LHCN-M2 (cell line): ENCODE measurements around the gene TAAR6. TPM values are rescaled to one million over a fixed set of nuclear protein-coding genes. Genes with fewer than 3 reads are reported as not detected.
"Not testable (repeated sequence)": the region's sequence is repeated elsewhere in the genome, so short reads cannot be mapped to it uniquely, and the experiment has no call there.

ENCODE experiments used
- DNase-seq: peaks from one replicate; pipeline ENCODE4 v3.0.0-alpha.2; 2012; ENCODE audit warnings: low read depth
- polyA plus RNA-seq: library from polyadenylated mRNA; unstranded; fragments of >200 nt; gene quantifications from one replicate; pipeline ENCODE4 v1.2.1, GENCODE V29; 2012; ENCODE audit warnings: missing spikeins
- total RNA-seq: library from RNA; depleted of rRNA; stranded (reverse); fragments of >200 nt; gene quantifications from 2 replicates; pipeline ENCODE4 v1.2.3, GENCODE V29; 2014; rRNA removed

TAAR6 gene
- not detected in 2 replicates for total RNA-seq
- polyA plus RNA-seq = not detected

GRCh38 chr6:132570221-132570777 is at the start of gene TAAR6:
Gene TAAR6 (plus strand): TSS chr6:132570322. CDS start chr6:132570322, 0 bp downstream.
- DNase-seq = no peak

- no peak for DNase-seq
Observed at GRCh38 chr6:132520953-132521352, 49.2 kb upstream of the TAAR6 start.

- DNase-seq = no peak
Observed at GRCh38 chr6:132524646-132525045, 45.5 kb upstream of the TAAR6 start.

GRCh38 chr6:132525866-132526265 is 44.3 kb upstream of the TAAR6 start:
- DNase-seq = no peak

- no peak for DNase-seq
Observed at GRCh38 chr6:132526461-132526860, 43.7 kb upstream of the TAAR6 start.

GRCh38 chr6:132527791-132528190 is 42.3 kb upstream of the TAAR6 start:
- peak; percentile 50 for DNase-seq

- DNase-seq = peak; percentile 50
Observed at GRCh38 chr6:132530293-132530974, 39.7 kb upstream of the TAAR6 start.

- not testable (repeated sequence) for DNase-seq
Observed at GRCh38 chr6:132534546-132534945, 35.6 kb upstream of the TAAR6 start.

- no peak for DNase-seq
Observed at GRCh38 chr6:132537145-132537544, 33.0 kb upstream of the TAAR6 start.

GRCh38 chr6:132537977-132538376 is 32.1 kb upstream of the TAAR6 start, which contains the start of gene TAAR9:
Gene TAAR9 (plus strand): TSS chr6:132538277. CDS start chr6:132538290, 13 bp downstream.
- no peak for DNase-seq

- no peak for DNase-seq
Observed at GRCh38 chr6:132544826-132545225, 25.3 kb upstream of the TAAR6 start.

GRCh38 chr6:132548746-132549463 is 21.2 kb upstream of the TAAR6 start:
- DNase-seq = no peak

- no peak for DNase-seq
Observed at GRCh38 chr6:132551214-132551613, 18.9 kb upstream of the TAAR6 start.

- DNase-seq = no peak
Observed at GRCh38 chr6:132552372-132552771, 17.8 kb upstream of the TAAR6 start, which contains the start of gene TAAR8. Gene TAAR8 (plus strand): TSS chr6:132552672. CDS start chr6:132552693, 21 bp downstream.

- DNase-seq = not testable (repeated sequence)
Observed at GRCh38 chr6:132560087-132560486, 10.0 kb upstream of the TAAR6 start.

GRCh38 chr6:132566404-132566803 is 3.7 kb upstream of the TAAR6 start:
- DNase-seq = no peak

GRCh38 chr6:132567566-132567965 is 2.6 kb upstream of the TAAR6 start:
- DNase-seq = no peak

- no peak for DNase-seq
Observed at GRCh38 chr6:132568611-132569010, 1.5 kb upstream of the TAAR6 start.

GRCh38 chr6:132569170-132569569 is 952 bp upstream of the TAAR6 start:
- DNase-seq = no peak

- no peak for DNase-seq
Observed at GRCh38 chr6:132571774-132572173, 1.7 kb downstream of the TAAR6 start.

GRCh38 chr6:132584698-132585097 is 14.6 kb downstream of the TAAR6 start:
- DNase-seq = no peak

- DNase-seq = no peak
Observed at GRCh38 chr6:132587424-132587823, 17.3 kb downstream of the TAAR6 start.
